Measurements from ENCODE around the gene THSD4.

Gene THSD4

DNA sequence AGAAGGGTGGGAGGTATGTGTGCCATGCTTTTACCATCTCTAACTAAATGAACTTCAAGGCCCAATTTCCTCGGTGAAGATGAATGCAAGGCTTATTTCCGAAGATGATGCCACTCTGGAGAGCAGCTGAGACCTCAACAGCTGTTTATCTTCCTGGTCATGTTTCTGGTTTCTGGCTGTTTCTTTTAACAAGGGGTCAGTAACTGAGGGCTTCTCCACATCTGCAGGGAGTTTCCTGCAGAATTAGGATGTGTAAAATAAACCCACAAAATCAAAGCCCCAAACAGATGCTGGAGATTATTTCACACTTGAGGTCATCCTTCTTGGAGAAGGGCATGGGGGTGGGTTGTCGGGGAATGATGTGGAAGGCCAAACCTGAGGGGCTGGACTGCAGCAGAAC is 220.3 kb downstream of the THSD4 start:
- Histone ChIP-seq H3K9me3 (no peaks in the 10 kb centered on the region), H3K36me3 (no peaks in the 10 kb centered on the region), H3K27me3 (no peaks in the 10 kb centered on the region), H3K4me3 (no peak overlapping the region), H3K4me2 (no peak overlapping the region), H4K20me1 (no peaks in the 10 kb centered on the region), H3K4me1 (no peaks in the 10 kb centered on the region), H3K9ac (no peak overlapping the region), H3K27ac (no peak overlapping the region)
- TF ChIP-seq Cebpa-rat (IDR thresholded peaks at IDR 0.05), result no peak

GRCh38 chr15:71336671-71337070 is 221.4 kb downstream of the THSD4 start:
- Histone ChIP-seq H3K27ac (no peak overlapping the region), H3K36me3 (no peaks in the 10 kb centered on the region), H4K20me1 (no peaks in the 10 kb centered on the region), H3K27me3 (no peaks in the 10 kb centered on the region), H3K9me3 (no peaks in the 10 kb centered on the region), H3K4me1 (no peaks in the 10 kb centered on the region), H3K4me3 (no peak overlapping the region), H3K9ac (no peak overlapping the region), H3K4me2 (no peak overlapping the region)
- no peak for TF ChIP-seq Cebpa-rat (IDR thresholded peaks at IDR 0.05)

- Histone ChIP-seq H3K4me1 (no peaks in the 10 kb centered on the region), H3K36me3 (no peaks in the 10 kb centered on the region), H3K9ac (no peak overlapping the region), H3K9me3 (no peaks in the 10 kb centered on the region), H3K27me3 (no peaks in the 10 kb centered on the region), H4K20me1 (no peaks in the 10 kb centered on the region), H3K4me2 (no peak overlapping the region), H3K4me3 (no peak overlapping the region), H3K27ac (no peak overlapping the region)
- no peak for TF ChIP-seq Cebpa-rat (IDR thresholded peaks at IDR 0.05)
These were observed 222.1 kb downstream of the THSD4 start for GRCh38 chr15:71337197-71337845.

GRCh38 chr15:71338265-71338664 is 223.0 kb downstream of the THSD4 start:
- Histone ChIP-seq H3K4me2 (no peak overlapping the region), H3K9me3 (no peaks in the 10 kb centered on the region), H3K36me3 (no peaks in the 10 kb centered on the region), H3K4me1 (no peaks in the 10 kb centered on the region), H3K27ac (no peak overlapping the region), H3K9ac (no peak overlapping the region), H3K4me3 (no peak overlapping the region), H4K20me1 (no peaks in the 10 kb centered on the region), H3K27me3 (no peaks in the 10 kb centered on the region)
- TF ChIP-seq Cebpa-rat (IDR thresholded peaks at IDR 0.05), result no peak

DNA sequence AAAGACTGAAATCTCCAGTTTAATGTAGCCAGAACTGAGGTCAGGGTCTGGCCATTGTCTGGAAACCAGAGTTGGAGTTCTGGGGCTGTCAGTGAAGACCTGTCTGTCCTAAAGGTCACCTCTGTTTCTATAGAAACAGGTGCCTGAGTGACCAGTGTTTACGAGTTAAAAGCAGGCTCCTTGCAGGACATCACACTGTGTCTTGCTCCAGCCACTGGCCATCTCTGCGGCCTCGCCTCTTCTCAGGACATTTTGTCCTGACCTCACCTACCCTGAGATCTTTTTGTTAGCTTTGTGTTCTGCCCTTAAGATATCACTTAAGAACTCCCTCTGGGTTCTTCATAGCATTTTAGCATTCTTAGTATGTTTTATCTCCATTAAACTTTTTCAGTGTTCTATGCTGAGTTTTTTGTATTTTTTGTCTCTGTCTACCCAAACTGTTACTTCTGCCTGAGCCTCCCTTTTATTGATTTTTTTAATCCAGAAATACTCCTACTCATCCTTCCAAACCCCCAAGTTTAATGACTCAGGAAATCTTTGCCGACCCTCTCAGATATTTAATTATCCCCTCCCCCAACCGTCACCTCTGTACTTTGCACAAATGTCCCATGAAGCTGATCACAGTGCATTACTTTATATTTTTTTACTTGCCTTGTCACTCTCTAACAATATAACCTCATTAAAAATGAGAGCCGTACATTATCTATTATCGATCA is 223.7 kb downstream of the THSD4 start:
- TF ChIP-seq Cebpa-rat (IDR thresholded peaks at IDR 0.05), result no peak
- H3K27ac ChIP-seq, result no peak overlapping the region
- H3K4me3 ChIP-seq, result no peak overlapping the region
- no peaks in the 10 kb centered on the region for H3K4me1 ChIP-seq
- no peaks in the 10 kb centered on the region for H3K9me3 ChIP-seq
- no peaks in the 10 kb centered on the region for H3K27me3 ChIP-seq
- no peak overlapping the region for H3K4me2 ChIP-seq
- H4K20me1 ChIP-seq, result no peaks in the 10 kb centered on the region
- H3K9ac ChIP-seq, result no peak overlapping the region
- no peaks in the 10 kb centered on the region for H3K36me3 ChIP-seq

GRCh38 chr15:71341811-71342550 is 226.7 kb downstream of the THSD4 start:
- H3K27me3 ChIP-seq, result no peaks in the 10 kb centered on the region
- H3K9ac ChIP-seq, result no peak overlapping the region
- H3K4me2 ChIP-seq, result no peak overlapping the region
- TF ChIP-seq Cebpa-rat (IDR thresholded peaks at IDR 0.05), result no peak
- H3K27ac ChIP-seq, result no peak overlapping the region
- no peaks in the 10 kb centered on the region for H3K4me1 ChIP-seq
- H4K20me1 ChIP-seq, result no peaks in the 10 kb centered on the region
- H3K9me3 ChIP-seq, result no peaks in the 10 kb centered on the region
- H3K36me3 ChIP-seq, result no peaks in the 10 kb centered on the region
- no peak overlapping the region for H3K4me3 ChIP-seq

GRCh38 chr15:71342658-71343057 is 227.4 kb downstream of the THSD4 start:
- Histone ChIP-seq H3K9ac (no peak overlapping the region), H3K4me1 (no peaks in the 10 kb centered on the region), H3K9me3 (no peaks in the 10 kb centered on the region), H3K27me3 (no peaks in the 10 kb centered on the region), H3K4me2 (no peak overlapping the region), H3K36me3 (no peaks in the 10 kb centered on the region), H3K4me3 (no peak overlapping the region), H4K20me1 (no peaks in the 10 kb centered on the region), H3K27ac (no peak overlapping the region)
- TF ChIP-seq Cebpa-rat (IDR thresholded peaks at IDR 0.05), result no peak

DNA sequence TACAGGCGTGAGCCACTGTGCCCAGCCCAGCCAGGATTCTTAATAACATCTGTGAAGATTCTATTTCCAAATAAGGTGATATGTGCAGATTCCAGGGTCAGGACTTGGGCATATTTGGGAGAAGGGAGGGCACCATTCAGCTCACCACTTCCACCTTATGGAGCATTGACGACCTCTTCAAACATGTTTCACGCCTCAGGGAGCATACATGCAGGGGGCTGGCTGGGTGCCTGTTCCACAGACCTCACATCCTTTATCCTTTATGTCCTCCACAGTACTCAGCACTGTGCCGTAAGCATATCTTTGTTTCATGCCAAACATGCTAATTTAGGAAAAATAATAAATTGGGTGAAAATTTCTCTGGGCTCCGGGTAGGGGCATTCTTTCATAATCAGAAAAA is 229.0 kb downstream of the THSD4 start:
- H4K20me1 ChIP-seq, result no peaks in the 10 kb centered on the region
- H3K4me1 ChIP-seq, result no peaks in the 10 kb centered on the region
- no peak for TF ChIP-seq Cebpa-rat (IDR thresholded peaks at IDR 0.05)
- no peaks in the 10 kb centered on the region for H3K36me3 ChIP-seq
- no peaks in the 10 kb centered on the region for H3K9me3 ChIP-seq
- no peak overlapping the region for H3K4me2 ChIP-seq
- no peak overlapping the region for H3K4me3 ChIP-seq
- H3K9ac ChIP-seq, result no peak overlapping the region
- H3K27me3 ChIP-seq, result no peaks in the 10 kb centered on the region
- H3K27ac ChIP-seq, result no peak overlapping the region

GRCh38 chr15:71345186-71345585 is 229.9 kb downstream of the THSD4 start:
- Histone ChIP-seq H3K36me3 (no peaks in the 10 kb centered on the region), H3K9ac (no peak overlapping the region), H3K27me3 (no peaks in the 10 kb centered on the region), H3K27ac (no peak overlapping the region), H3K4me2 (no peak overlapping the region), H4K20me1 (no peaks in the 10 kb centered on the region), H3K9me3 (no peaks in the 10 kb centered on the region), H3K4me3 (no peak overlapping the region), H3K4me1 (no peaks in the 10 kb centered on the region)
- TF ChIP-seq Cebpa-rat (IDR thresholded peaks at IDR 0.05), result no peak

DNA sequence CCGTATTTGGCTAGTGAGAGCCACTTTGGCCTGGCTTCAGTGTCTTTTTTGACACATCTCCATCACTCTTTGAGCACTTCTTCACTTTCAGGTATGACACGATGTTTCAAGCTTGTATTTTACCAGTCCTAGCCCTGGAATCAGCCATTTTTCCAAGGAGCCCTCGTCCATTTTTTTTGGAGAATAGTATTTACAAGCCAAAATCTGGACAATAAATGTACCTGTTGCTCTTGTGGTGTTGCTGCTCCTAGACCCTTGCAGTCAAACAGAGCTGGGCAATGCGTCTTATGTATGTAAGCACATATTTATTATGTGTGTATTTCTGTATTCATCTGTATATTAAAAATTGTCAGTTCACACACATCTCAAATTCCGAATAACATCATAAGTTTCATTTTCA is 231.2 kb downstream of the THSD4 start:
- no peak for TF ChIP-seq Cebpa-rat (IDR thresholded peaks at IDR 0.05)
- H3K4me3 ChIP-seq, result no peak overlapping the region
- H3K4me1 ChIP-seq, result no peaks in the 10 kb centered on the region

More for the DNA sequence above, 231.2 kb downstream of the THSD4 start:
- Histone ChIP-seq H3K27me3 (no peaks in the 10 kb centered on the region), H4K20me1 (no peaks in the 10 kb centered on the region), H3K4me2 (no peak overlapping the region), H3K9me3 (no peaks in the 10 kb centered on the region), H3K36me3 (no peaks in the 10 kb centered on the region), H3K9ac (no peak overlapping the region), H3K27ac (no peak overlapping the region)

Measured in BLaER1 (cell line).